Activated CD4-positive, alpha-beta memory T cell treated with anti-CD3 and anti-CD28 coated beads, Interleukin-2, amount 10 ng/mL, durations not matched to agents 7 days and 5 days (primary cell): ENCODE measurements around the gene CNKSR1. TPM values are rescaled to one million over a fixed set of nuclear protein-coding genes. Genes with fewer than 3 reads are reported as not detected.

Experiments used
- CTCF ChIA-PET: fragments of 350-600 bp; sonication (Branson Sonifier 250); formaldehyde crosslinking; loops from one replicate; lab custom pipeline; 2021; ENCODE audit warnings: antibody characterized with exemption, inconsistent platforms; lab: Charles Lee
- POLR2A ChIA-PET: fragments of 350-600 bp; sonication (Branson Sonifier 250); formaldehyde crosslinking; loops from one replicate; lab custom pipeline; 2021; ENCODE audit warnings: antibody characterized with exemption; lab: Charles Lee
- DNase-seq: peaks from one replicate; pipeline ENCODE4 v3.0.0-alpha.2; 2020
- H3K27ac Mint-ChIP-seq: one replicate; pipeline ENCODE4 v1.8.0; 2021; ENCODE audit warnings: mild to moderate bottlenecking, mixed read lengths
- H3K27me3 Mint-ChIP-seq: one replicate; pipeline ENCODE4 v1.8.0; 2021; ENCODE audit warnings: mixed read lengths
- H3K36me3 Mint-ChIP-seq: one replicate; pipeline ENCODE4 v1.8.0; 2021; ENCODE audit warnings: low read depth, mixed read lengths
- H3K4me1 Mint-ChIP-seq: one replicate; pipeline ENCODE4 v1.8.0; 2021; ENCODE audit warnings: mixed read lengths
- H3K4me3 Mint-ChIP-seq: one replicate; pipeline ENCODE4 v1.8.0; 2021; ENCODE audit warnings: mild to moderate bottlenecking, mixed read lengths
- H3K9me3 Mint-ChIP-seq: one replicate; pipeline ENCODE4 v1.8.0; 2021; ENCODE audit warnings: mixed read lengths
- total RNA-seq, 2 experiments: library from RNA; stranded (reverse); gene quantifications; one replicate each; pipeline ENCODE4 v1.2.3, GENCODE V29; 2021

Gene CNKSR1
- total RNA-seq: 1 to 10 TPM; 1.8 to 5.3 TPM

- ChIA-PET CTCF (interaction anchor here (0.7 to 3.0 kb wide), 3 partner anchors 8 to 240 kb away, joined by 4 to 14 read pairs (median 8); partner anchors contain the start of genes CEP85 and ZNF593), POLR2A (interaction anchor here (1.0 to 2.0 kb wide), 2 partner anchors 56 to 57 kb away, joined by 4 to 7 read pairs; partner anchors contain the start of gene CEP85)
- Mint-ChIP-seq H3K4me1 (no peaks in the 10 kb centered on the region), H3K36me3 (no peaks in the 10 kb centered on the region), H3K9me3 (no peaks in the 10 kb centered on the region), H3K27me3 (no peaks in the 10 kb centered on the region), H3K27ac (no peak within 1 kb of the TSS), H3K4me3 (peak within 1 kb of the TSS; percentile 50)
- DNase-seq: no peak
Observed at GRCh38 chr1:26177182-26177684, at the start of gene CNKSR1. TSS of gene CNKSR1 (plus strand) at chr1:26177491. CDS start at chr1:26177548, 57 bp downstream.

- no peaks in the 10 kb centered on the region for H3K9me3 Mint-ChIP-seq
- ChIA-PET POLR2A (interaction anchor here (5.0 to 11.7 kb wide), 2 partner anchors 10 to 18 kb away, joined by 62 to 318 read pairs; partner anchors contain the start of gene PDIK1L), CTCF (interaction anchor here (0.6 to 8.6 kb wide), 5 partner anchors 12 to 104 kb away, joined by 3 to 102 read pairs (median 3); partner anchors contain the start of genes CEP85 and ZNF593)
- H3K36me3 Mint-ChIP-seq: peaks cover 19% of the 10 kb centered on the region
- H3K4me1 Mint-ChIP-seq: peaks cover 48% of the 10 kb centered on the region
- no peak overlapping the region for H3K27ac Mint-ChIP-seq
- no peak overlapping the region for H3K4me3 Mint-ChIP-seq
- peaks cover 3% of the 10 kb centered on the region for H3K27me3 Mint-ChIP-seq
- DNase-seq: no peak
Observed at GRCh38 chr1:26129778-26130177, 47.5 kb upstream of the CNKSR1 start.

DNA sequence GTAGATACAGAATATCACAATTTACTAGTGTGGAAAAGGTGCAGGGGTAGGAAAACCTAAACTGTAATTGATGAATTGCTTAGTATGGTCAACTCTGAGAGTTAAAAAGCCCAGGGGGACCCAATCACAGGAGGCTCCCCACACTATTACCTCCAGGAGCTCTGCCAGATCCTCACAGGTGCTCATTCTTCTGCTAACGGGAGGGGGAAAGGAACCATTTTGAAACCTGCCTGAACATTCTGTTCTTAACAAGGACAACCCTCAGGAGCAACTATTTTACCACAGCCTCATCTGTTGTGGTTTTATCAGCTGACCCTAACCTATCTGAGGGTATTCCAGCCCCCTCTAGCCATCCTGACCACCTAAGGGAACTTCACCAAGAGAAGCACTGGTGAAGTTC is 46.6 kb upstream of the CNKSR1 start:
- POLR2A ChIA-PET: interaction anchor here (5.0 to 11.7 kb wide), 2 partner anchors 9 to 19 kb away, joined by 62 to 318 read pairs; partner anchors contain the start of gene PDIK1L
- CTCF ChIA-PET: interaction anchor here (1.3 to 8.6 kb wide), 2 partner anchors 11 to 103 kb away, joined by 3 to 102 read pairs; partner anchors contain the start of gene CEP85
- no peak overlapping the region for H3K4me3 Mint-ChIP-seq
- no peak for DNase-seq
- peaks cover 3% of the 10 kb centered on the region for H3K27me3 Mint-ChIP-seq
- peaks cover 16% of the 10 kb centered on the region for H3K36me3 Mint-ChIP-seq
- H3K27ac Mint-ChIP-seq: no peak overlapping the region
- H3K4me1 Mint-ChIP-seq: peaks cover 40% of the 10 kb centered on the region
- no peaks in the 10 kb centered on the region for H3K9me3 Mint-ChIP-seq

- POLR2A ChIA-PET: interaction anchor here (0.9 to 1.3 kb wide), 2 partner anchors 9 to 23 kb away, joined by 3 to 4 read pairs; no protein-coding TSS in a partner anchor
- CTCF ChIA-PET: interaction anchor here (0.7 to 8.6 kb wide), 3 partner anchors 10 to 28 kb away, joined by 3 to 102 read pairs (median 3); no protein-coding TSS in a partner anchor
- H3K4me3 Mint-ChIP-seq: no peak overlapping the region
Observed at GRCh38 chr1:26132128-26132833, 45.0 kb upstream of the CNKSR1 start.

DNA sequence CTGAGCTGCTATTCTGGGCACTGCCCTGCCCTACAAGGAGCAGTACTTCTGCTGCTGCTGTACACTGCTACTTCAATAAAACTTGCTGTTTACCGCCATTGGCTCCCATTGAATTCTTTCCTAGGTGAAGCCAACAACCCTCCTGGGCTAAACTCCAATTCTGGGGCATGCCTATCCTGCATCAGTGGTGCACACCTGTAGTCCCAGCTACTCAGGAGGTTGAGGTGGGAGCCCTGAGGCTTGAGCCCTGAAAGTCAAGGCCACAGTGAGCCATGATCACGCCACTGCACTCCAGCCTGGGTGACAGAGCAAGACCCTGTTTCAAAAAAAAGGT is 44.5 kb upstream of the CNKSR1 start:
- H3K27ac Mint-ChIP-seq: no peak overlapping the region
- H3K4me1 Mint-ChIP-seq: peaks cover 22% of the 10 kb centered on the region
- ChIA-PET CTCF (interaction anchor here (0.7 to 8.6 kb wide), 3 partner anchors 9 to 28 kb away, joined by 3 to 102 read pairs (median 3); no protein-coding TSS in a partner anchor), POLR2A (interaction anchor here (0.9 to 1.3 kb wide), 2 partner anchors 9 to 23 kb away, joined by 3 to 4 read pairs; no protein-coding TSS in a partner anchor)
- H3K4me3 Mint-ChIP-seq: no peak overlapping the region
- peaks cover 3% of the 10 kb centered on the region for H3K27me3 Mint-ChIP-seq
- no peak for DNase-seq
- no peaks in the 10 kb centered on the region for H3K9me3 Mint-ChIP-seq
- peaks cover 6% of the 10 kb centered on the region for H3K36me3 Mint-ChIP-seq

More at GRCh38 chr1:26132128-26132833, 45.0 kb upstream of the CNKSR1 start:
- peaks cover 3% of the 10 kb centered on the region for H3K27me3 Mint-ChIP-seq
- H3K9me3 Mint-ChIP-seq: no peaks in the 10 kb centered on the region
- no peak overlapping the region for H3K27ac Mint-ChIP-seq
- no peak for DNase-seq
- peaks cover 27% of the 10 kb centered on the region for H3K4me1 Mint-ChIP-seq
- peaks cover 12% of the 10 kb centered on the region for H3K36me3 Mint-ChIP-seq

GRCh38 chr1:26134466-26134865 is 42.8 kb upstream of the CNKSR1 start:
- Mint-ChIP-seq H3K4me1 (peaks cover 15% of the 10 kb centered on the region), H3K27me3 (no peaks in the 10 kb centered on the region), H3K4me3 (no peak overlapping the region), H3K27ac (no peak overlapping the region), H3K9me3 (no peaks in the 10 kb centered on the region), H3K36me3 (no peaks in the 10 kb centered on the region)
- ChIA-PET CTCF (no interaction called here), POLR2A (no interaction called here)
- DNase-seq: no peak

GRCh38 chr1:26138974-26139558 is 38.2 kb upstream of the CNKSR1 start:
- Mint-ChIP-seq H3K27ac (no peak overlapping the region), H3K4me3 (no peak overlapping the region)

GRCh38 chr1:26142159-26142558 is 35.1 kb upstream of the CNKSR1 start:
- Mint-ChIP-seq H3K9me3 (no peaks in the 10 kb centered on the region), H3K4me3 (no peak overlapping the region), H3K27me3 (peaks cover 15% of the 10 kb centered on the region), H3K27ac (no peak overlapping the region), H3K36me3 (no peaks in the 10 kb centered on the region), H3K4me1 (peaks cover 11% of the 10 kb centered on the region)
- CTCF ChIA-PET: interaction anchor here (1.4 to 8.6 kb wide), 8 partner anchors 9 to 107 kb away, joined by 4 to 168 read pairs (median 20); partner anchors contain the start of genes CEP85 and ZNF593
- no peak for DNase-seq
- POLR2A ChIA-PET: interaction anchor here (0.6 to 5.7 kb wide), 2 partner anchors 15 to 99 kb away, joined by 3 to 40 read pairs; no protein-coding TSS in a partner anchor

More at GRCh38 chr1:26138974-26139558, 38.2 kb upstream of the CNKSR1 start:
- Mint-ChIP-seq H3K4me1 (peaks cover 10% of the 10 kb centered on the region), H3K27me3 (peaks cover 7% of the 10 kb centered on the region), H3K36me3 (no peaks in the 10 kb centered on the region), H3K9me3 (no peaks in the 10 kb centered on the region)
- DNase-seq: no peak
- ChIA-PET CTCF (interaction anchor here (0.7 to 8.6 kb wide), 13 partner anchors 10 to 592 kb away, joined by 3 to 102 read pairs (median 4); partner anchors contain the start of genes CEP85 and ZNF593), POLR2A (interaction anchor here (0.8 to 3.6 kb wide), 6 partner anchors 11 to 239 kb away, joined by 3 to 62 read pairs (median 4); partner anchors contain the start of genes CEP85 and PDIK1L)

DNA sequence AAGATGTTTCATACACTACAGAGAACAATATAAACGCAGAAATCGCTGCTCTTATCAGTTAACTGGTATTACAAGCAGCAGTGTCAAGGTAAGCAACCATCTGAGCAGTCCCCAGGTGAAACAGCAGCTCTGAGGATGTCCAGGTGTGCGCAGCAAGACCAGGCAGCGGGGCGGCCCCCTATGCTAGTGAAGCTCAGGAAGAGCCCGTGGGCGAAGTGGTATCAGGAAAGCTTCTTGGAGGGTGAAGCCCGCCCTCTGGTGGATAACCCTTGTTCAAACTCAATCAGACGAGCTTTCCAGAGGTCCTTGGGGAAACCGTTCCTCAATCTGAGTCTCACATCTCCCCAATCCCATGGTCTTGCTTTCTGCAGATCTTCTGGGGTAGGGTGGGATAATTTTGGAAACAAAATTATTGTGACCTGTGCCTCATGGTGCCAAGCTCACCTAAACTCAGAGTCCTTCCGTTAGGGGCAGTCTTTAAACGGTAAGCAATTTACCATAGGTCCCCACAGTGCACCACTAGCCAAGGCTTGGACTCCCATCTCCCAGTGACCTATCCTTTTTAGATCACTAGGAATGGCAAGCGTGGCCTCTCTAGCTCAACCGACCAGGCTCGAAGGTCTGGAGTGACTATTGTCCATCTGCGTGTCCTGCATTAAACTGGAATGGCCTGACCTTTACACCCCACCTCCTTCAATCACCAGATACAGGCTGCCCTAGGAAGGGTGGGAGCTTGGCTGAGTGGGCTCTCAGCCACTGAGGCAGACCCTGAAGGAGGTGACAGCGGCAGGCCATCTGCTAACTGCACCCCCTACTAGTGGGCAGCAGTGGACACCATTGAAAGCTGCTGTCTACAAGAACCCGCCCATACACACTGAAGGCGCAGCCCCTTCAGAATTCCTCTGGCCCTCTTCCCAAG is 32.0 kb upstream of the CNKSR1 start:
- Mint-ChIP-seq H3K9me3 (no peaks in the 10 kb centered on the region), H3K4me1 (peaks cover 2% of the 10 kb centered on the region), H3K27me3 (peaks cover 30% of the 10 kb centered on the region), H3K27ac (no peak overlapping the region), H3K4me3 (no peak overlapping the region), H3K36me3 (no peaks in the 10 kb centered on the region)
- DNase-seq: peak; percentile 76
- POLR2A ChIA-PET: interaction anchor here (0.9 to 5.7 kb wide), 7 partner anchors 18 to 89 kb away, joined by 5 to 40 read pairs (median 8); partner anchors contain the start of genes CEP85 and PDIK1L
- CTCF ChIA-PET: interaction anchor here (0.6 to 8.6 kb wide), 32 partner anchors 8 to 921 kb away, joined by 3 to 168 read pairs (median 4); partner anchors contain the start of genes CEP85, PAFAH2, PDIK1L and ZNF593

GRCh38 chr1:26145960-26146294 is 31.4 kb upstream of the CNKSR1 start:
- no peaks in the 10 kb centered on the region for H3K9me3 Mint-ChIP-seq
- H3K27ac Mint-ChIP-seq: no peak overlapping the region
- ChIA-PET CTCF (interaction anchor here (0.6 to 8.6 kb wide), 15 partner anchors 8 to 920 kb away, joined by 3 to 168 read pairs (median 6); partner anchors contain the start of genes CEP85, PAFAH2 and PDIK1L), POLR2A (interaction anchor here (2.9 to 5.7 kb wide), 3 partner anchors 19 to 42 kb away, joined by 18 to 40 read pairs (median 22); partner anchors contain the start of gene PDIK1L)
- peaks cover 2% of the 10 kb centered on the region for H3K4me1 Mint-ChIP-seq
- no peak for DNase-seq
- H3K36me3 Mint-ChIP-seq: no peaks in the 10 kb centered on the region
- H3K4me3 Mint-ChIP-seq: no peak overlapping the region
- peaks cover 30% of the 10 kb centered on the region for H3K27me3 Mint-ChIP-seq

DNA sequence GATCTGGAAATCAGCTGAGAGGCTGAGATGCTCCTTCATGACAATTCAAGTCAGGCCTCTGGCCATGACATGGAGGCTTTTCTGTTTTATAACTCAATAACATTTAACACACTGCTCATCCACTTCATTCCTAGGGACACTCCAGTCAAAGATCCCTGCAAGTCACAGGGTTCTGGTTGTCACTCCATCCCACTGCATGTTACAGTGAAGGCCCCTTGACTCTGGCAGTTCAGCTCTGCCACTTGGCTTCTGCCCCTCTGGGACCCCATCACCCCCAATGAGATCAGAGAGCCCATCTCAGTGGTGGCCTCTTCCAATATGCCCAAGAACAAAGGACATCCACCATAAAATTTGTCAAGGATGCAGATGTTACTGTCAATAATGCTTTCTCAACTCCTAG is 28.4 kb upstream of the CNKSR1 start:
- H3K27ac Mint-ChIP-seq: no peak overlapping the region
- peaks cover 38% of the 10 kb centered on the region for H3K27me3 Mint-ChIP-seq
- H3K9me3 Mint-ChIP-seq: no peaks in the 10 kb centered on the region
- no peaks in the 10 kb centered on the region for H3K36me3 Mint-ChIP-seq
- DNase-seq: no peak
- CTCF ChIA-PET: interaction anchor here (1.4 kb wide), 1 partner anchor 45 kb away, joined by 3 read pairs; no protein-coding TSS in a partner anchor
- POLR2A ChIA-PET: interaction anchor here (0.9 kb wide), 1 partner anchor 21 kb away, joined by 3 read pairs; no protein-coding TSS in a partner anchor
- no peak overlapping the region for H3K4me3 Mint-ChIP-seq
- peaks cover 2% of the 10 kb centered on the region for H3K4me1 Mint-ChIP-seq
